Measurements from ENCODE around the gene MSH2. TPM values are rescaled to one million over a fixed set of nuclear protein-coding genes. Genes with fewer than 3 reads are reported as not detected.

The MSH2 gene
- 10 to 100 TPM; 56.9 to 59.2 TPM for total RNA-seq

DNA sequence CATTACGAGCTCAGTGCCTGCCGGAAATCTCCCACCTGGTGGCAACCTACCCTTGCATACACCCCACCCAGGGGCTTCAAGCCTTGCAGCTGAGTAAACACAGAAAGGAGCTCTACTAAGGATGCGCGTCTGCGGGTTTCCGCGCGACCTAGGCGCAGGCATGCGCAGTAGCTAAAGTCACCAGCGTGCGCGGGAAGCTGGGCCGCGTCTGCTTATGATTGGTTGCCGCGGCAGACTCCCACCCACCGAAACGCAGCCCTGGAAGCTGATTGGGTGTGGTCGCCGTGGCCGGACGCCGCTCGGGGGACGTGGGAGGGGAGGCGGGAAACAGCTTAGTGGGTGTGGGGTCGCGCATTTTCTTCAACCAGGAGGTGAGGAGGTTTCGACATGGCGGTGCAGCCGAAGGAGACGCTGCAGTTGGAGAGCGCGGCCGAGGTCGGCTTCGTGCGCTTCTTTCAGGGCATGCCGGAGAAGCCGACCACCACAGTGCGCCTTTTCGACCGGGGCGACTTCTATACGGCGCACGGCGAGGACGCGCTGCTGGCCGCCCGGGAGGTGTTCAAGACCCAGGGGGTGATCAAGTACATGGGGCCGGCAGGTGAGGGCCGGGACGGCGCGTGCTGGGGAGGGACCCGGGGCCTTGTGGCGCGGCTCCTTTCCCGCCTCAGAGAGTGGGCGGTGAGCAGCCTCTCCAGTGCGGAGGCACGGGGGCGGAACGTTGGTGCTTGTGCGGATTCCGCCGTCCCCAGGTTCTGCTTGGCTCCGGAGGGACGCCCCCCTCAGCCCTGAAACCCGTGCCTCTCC lies at the start of gene MSH2:
Gene MSH2 (plus strand): TSS at position 352 of the 804 bp plus-strand sequence. CDS start 36 bp downstream, at position 388.
- peak; percentile 94 for ATAC-seq
- Mint-ChIP-seq H3K9me3 (peaks cover 5% of the 10 kb centered on the region), H3K27me3 (no peaks in the 10 kb centered on the region), H3K27ac (peak within 1 kb of the TSS; percentile 98), H3K4me1 (ENCODE audit: low read depth) (peaks cover 32% of the 10 kb centered on the region), H3K4me3 (peak within 1 kb of the TSS; percentile 97), H3K36me3 (ENCODE audit: low read depth) (peaks cover 34% of the 10 kb centered on the region)
- DNase-seq, result peak; percentile 96
- intact Hi-C loops (cut with micrococcal nuclease), result no loop called here
- ChIA-PET POLR2A (interaction anchor here (0.8 to 1.2 kb wide), 4 partner anchors 12 to 420 kb away, joined by 3 to 6 read pairs (median 4); partner anchors contain the start of gene MSH6), CTCF (interaction anchor here (1.0 to 1.2 kb wide), 5 partner anchors 15 to 365 kb away, joined by 3 to 5 read pairs (median 4); no protein-coding TSS in a partner anchor)
- TF ChIP-seq CTCF (IDR thresholded peaks at IDR 0.05), result no peak

DNA sequence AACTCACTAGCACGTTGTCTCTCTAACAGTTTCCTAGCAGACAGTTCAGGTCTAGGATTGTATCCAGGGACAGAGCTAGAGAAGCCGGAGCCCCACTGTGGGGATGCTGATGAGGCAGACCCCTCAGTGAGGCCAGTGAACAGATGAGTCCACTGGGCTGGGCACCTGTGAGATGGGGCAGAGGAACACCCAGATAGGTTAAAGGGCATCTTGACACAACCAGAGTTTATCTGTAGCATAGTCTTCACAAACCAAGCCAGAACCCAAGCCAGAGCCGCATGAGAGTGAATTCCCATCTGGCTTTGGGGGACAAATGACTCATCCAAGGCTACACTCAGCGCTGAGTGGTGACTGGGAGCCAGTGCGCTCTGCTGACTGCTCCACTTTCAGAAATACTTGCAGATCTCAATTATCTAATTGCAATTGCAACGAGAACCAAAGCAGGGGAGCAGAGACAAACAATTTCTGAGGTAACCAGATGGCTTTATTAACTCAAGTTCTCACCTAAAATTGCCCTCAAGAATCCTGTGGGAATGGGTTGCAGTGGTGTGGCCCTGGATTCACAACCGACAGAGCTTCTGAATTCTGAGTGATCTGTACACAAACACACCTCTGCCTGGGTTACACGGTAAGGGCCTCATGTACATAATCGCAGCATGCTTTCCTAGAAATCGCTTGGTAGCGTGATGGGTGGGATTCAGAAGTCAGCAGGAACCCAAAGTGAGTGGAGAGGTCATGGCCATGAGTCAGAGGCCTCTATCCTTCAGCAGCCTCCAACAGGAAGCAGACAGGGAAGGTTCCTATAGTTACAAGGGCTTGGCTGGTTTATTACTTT lies 48.7 kb upstream of the MSH2 start:
- ChIA-PET POLR2A (no interaction called here), CTCF (interaction anchor here (1.0 to 1.4 kb wide), 2 partner anchors 9 to 19 kb away, joined by 3 read pairs; no protein-coding TSS in a partner anchor)
- H3K9me3 Mint-ChIP-seq, result no peaks in the 10 kb centered on the region
- no peak overlapping the region for H3K4me3 Mint-ChIP-seq
- H3K36me3 Mint-ChIP-seq (ENCODE audit: low read depth), result no peaks in the 10 kb centered on the region
- H3K4me1 Mint-ChIP-seq (ENCODE audit: low read depth), result no peaks in the 10 kb centered on the region
- H3K27ac Mint-ChIP-seq, result no peak overlapping the region
- DNase-seq (no peak), ATAC-seq (no peak)
- no peak for TF ChIP-seq CTCF (IDR thresholded peaks at IDR 0.05)
- intact Hi-C loops (cut with micrococcal nuclease), result no loop called here
- H3K27me3 Mint-ChIP-seq, result no peaks in the 10 kb centered on the region

GRCh38 chr2:47354848-47355204 lies 48.1 kb upstream of the MSH2 start:
- Mint-ChIP-seq H3K4me3 (no peak overlapping the region), H3K9me3 (no peaks in the 10 kb centered on the region), H3K27me3 (no peaks in the 10 kb centered on the region), H3K36me3 (ENCODE audit: low read depth) (no peaks in the 10 kb centered on the region), H3K4me1 (ENCODE audit: low read depth) (no peaks in the 10 kb centered on the region), H3K27ac (no peak overlapping the region)
- ATAC-seq (no peak), DNase-seq (no peak)
- no peak for TF ChIP-seq CTCF (IDR thresholded peaks at IDR 0.05)
- POLR2A ChIA-PET, result no interaction called here
- intact Hi-C loops (cut with micrococcal nuclease), result no loop called here
- CTCF ChIA-PET, result interaction anchor here (1.0 to 1.4 kb wide), 2 partner anchors 10 to 20 kb away, joined by 3 read pairs; no protein-coding TSS in a partner anchor

DNA sequence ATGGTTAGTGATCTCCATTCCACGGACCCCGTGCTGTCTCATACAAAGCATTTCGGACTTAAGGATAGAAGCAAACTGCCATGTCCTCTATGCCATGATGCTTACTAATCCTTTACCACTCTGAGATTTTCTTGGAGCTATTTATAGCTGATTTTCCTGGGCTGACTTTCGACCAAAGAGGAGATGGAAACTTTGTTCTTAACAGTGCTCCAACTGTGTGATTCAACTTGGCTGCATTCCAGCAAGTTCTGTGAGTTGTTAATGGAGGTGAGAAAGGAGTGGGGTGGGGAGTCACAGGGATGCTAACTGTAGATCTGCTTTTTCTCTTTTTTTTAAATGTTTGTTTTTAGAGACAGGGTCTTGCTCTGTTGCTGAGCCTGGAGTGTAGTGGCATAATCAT lies 45.5 kb upstream of the MSH2 start:
- ATAC-seq (no peak), DNase-seq (no peak)
- Mint-ChIP-seq H3K27ac (no peak overlapping the region), H3K9me3 (no peaks in the 10 kb centered on the region), H3K4me1 (ENCODE audit: low read depth) (no peaks in the 10 kb centered on the region), H3K36me3 (ENCODE audit: low read depth) (no peaks in the 10 kb centered on the region), H3K4me3 (no peak overlapping the region), H3K27me3 (no peaks in the 10 kb centered on the region)
- CTCF ChIA-PET, result no interaction called here
- no peak for TF ChIP-seq CTCF (IDR thresholded peaks at IDR 0.05)
- intact Hi-C loops (cut with micrococcal nuclease), result no loop called here
- POLR2A ChIA-PET, result no interaction called here
